GM23338 (cell line): ENCODE measurements around the gene DPYSL5. TPM values are rescaled to one million over a fixed set of nuclear protein-coding genes. Genes with fewer than 3 reads are reported as not detected.

Experiments used
- CREB1 ChIP-seq: fragments of 250-450 bp; sonication (Bioruptor Pico); IDR thresholded peaks from 2 replicates; pipeline ENCODE4 v1.5.0; 2020; ENCODE audit warnings: low read depth, mild to moderate bottlenecking, moderate library complexity
- JUNB ChIP-seq: IDR thresholded peaks from one replicate; pipeline ENCODE4 v1.6.1; 2016; ENCODE audit warnings: antibody characterized with exemption; ENCODE audit not compliant: unreplicated experiment
- NANOG ChIP-seq: IDR thresholded peaks from 2 replicates; pipeline ENCODE4 v1.6.1; 2016; ENCODE audit warnings: antibody characterized with exemption, borderline replicate concordance
- POLR2AphosphoS5 ChIP-seq: IDR thresholded peaks from 2 replicates; pipeline ENCODE4 v1.6.1; 2016; ENCODE audit warnings: antibody characterized with exemption, low read depth
- STAT1 ChIP-seq: IDR thresholded peaks from one replicate; pipeline ENCODE4 v1.6.1; 2016; ENCODE audit warnings: antibody characterized with exemption; ENCODE audit not compliant: unreplicated experiment
- ZNF114 ChIP-seq: fragments of 250-450 bp; sonication (Bioruptor Pico); IDR thresholded peaks from 2 replicates; pipeline ENCODE4 v1.5.0; 2020; ENCODE audit warnings: mild to moderate bottlenecking, moderate library complexity
- ZNF331 ChIP-seq: fragments of 250-450 bp; sonication (Bioruptor Pico); IDR thresholded peaks from 2 replicates; pipeline ENCODE4 v1.5.0; 2020; ENCODE audit warnings: low read depth, mild to moderate bottlenecking, moderate library complexity
- polyA plus RNA-seq: library from polyadenylated mRNA; unstranded; fragments of >200 nt; fragmentation: Nextera tagmentation; extraction: Ambion mirVana; gene quantifications from 2 replicates; pipeline ENCODE4 v1.2.1, GENCODE V29; 2016
- total RNA-seq: library from RNA; depleted of rRNA; stranded (reverse); fragments of >200 nt; shearing (Covaris generic); gene quantifications from 2 replicates; pipeline ENCODE4 v1.2.3, GENCODE V29; 2014
- TF ChIP-seq, protein P1 (sequence below): fragments of 250-450 bp; sonication (Bioruptor Pico); IDR thresholded peaks from 2 replicates; pipeline ENCODE4 v1.5.0; 2020; ENCODE audit warnings: mild to moderate bottlenecking, moderate library complexity
- TF ChIP-seq, protein P2 (sequence below): IDR thresholded peaks from 2 replicates; pipeline ENCODE4 v1.6.1; 2016; ENCODE audit warnings: antibody characterized with exemption
- TF ChIP-seq, protein P3 (sequence below), 2 experiments: fragments of 200-600 bp in 1 of 2; sonication (generic) in 1 of 2; conservative IDR thresholded peaks; 2 replicates each; pipeline versions ENCODE4 v1.5.1 to v1.6.1; 2016 to 2017; ENCODE audit warnings: antibody characterized with exemption in 2 of 2, low read depth in 2 of 2, mild to moderate bottlenecking in 2 of 2, moderate library complexity in 1 of 2

Gene DPYSL5
- total and polyA plus RNA-seq, 2 experiments from 2014 or later, result 3.1 to 8.1 TPM

DNA sequence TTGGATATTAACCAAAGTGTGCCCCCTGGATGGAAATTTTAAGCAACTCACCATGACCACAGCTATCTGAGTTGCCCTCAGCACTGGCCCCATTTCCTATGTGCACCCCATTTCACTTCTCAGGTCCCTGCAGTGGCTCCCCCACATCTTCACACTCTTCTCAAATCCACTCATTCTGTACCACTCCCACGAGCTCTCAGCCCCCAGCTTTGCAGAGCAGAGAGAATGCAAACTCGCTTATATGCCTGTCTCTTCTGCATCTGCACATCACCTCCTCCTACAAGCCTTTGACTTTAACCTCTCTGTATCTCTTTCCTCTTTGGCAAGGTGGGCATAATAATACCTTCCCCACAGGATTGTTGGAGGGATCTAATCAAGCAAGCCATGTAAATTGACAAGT is 46.2 kb downstream of the DPYSL5 start (continued):
- TF ChIP-seq, protein P1, sequence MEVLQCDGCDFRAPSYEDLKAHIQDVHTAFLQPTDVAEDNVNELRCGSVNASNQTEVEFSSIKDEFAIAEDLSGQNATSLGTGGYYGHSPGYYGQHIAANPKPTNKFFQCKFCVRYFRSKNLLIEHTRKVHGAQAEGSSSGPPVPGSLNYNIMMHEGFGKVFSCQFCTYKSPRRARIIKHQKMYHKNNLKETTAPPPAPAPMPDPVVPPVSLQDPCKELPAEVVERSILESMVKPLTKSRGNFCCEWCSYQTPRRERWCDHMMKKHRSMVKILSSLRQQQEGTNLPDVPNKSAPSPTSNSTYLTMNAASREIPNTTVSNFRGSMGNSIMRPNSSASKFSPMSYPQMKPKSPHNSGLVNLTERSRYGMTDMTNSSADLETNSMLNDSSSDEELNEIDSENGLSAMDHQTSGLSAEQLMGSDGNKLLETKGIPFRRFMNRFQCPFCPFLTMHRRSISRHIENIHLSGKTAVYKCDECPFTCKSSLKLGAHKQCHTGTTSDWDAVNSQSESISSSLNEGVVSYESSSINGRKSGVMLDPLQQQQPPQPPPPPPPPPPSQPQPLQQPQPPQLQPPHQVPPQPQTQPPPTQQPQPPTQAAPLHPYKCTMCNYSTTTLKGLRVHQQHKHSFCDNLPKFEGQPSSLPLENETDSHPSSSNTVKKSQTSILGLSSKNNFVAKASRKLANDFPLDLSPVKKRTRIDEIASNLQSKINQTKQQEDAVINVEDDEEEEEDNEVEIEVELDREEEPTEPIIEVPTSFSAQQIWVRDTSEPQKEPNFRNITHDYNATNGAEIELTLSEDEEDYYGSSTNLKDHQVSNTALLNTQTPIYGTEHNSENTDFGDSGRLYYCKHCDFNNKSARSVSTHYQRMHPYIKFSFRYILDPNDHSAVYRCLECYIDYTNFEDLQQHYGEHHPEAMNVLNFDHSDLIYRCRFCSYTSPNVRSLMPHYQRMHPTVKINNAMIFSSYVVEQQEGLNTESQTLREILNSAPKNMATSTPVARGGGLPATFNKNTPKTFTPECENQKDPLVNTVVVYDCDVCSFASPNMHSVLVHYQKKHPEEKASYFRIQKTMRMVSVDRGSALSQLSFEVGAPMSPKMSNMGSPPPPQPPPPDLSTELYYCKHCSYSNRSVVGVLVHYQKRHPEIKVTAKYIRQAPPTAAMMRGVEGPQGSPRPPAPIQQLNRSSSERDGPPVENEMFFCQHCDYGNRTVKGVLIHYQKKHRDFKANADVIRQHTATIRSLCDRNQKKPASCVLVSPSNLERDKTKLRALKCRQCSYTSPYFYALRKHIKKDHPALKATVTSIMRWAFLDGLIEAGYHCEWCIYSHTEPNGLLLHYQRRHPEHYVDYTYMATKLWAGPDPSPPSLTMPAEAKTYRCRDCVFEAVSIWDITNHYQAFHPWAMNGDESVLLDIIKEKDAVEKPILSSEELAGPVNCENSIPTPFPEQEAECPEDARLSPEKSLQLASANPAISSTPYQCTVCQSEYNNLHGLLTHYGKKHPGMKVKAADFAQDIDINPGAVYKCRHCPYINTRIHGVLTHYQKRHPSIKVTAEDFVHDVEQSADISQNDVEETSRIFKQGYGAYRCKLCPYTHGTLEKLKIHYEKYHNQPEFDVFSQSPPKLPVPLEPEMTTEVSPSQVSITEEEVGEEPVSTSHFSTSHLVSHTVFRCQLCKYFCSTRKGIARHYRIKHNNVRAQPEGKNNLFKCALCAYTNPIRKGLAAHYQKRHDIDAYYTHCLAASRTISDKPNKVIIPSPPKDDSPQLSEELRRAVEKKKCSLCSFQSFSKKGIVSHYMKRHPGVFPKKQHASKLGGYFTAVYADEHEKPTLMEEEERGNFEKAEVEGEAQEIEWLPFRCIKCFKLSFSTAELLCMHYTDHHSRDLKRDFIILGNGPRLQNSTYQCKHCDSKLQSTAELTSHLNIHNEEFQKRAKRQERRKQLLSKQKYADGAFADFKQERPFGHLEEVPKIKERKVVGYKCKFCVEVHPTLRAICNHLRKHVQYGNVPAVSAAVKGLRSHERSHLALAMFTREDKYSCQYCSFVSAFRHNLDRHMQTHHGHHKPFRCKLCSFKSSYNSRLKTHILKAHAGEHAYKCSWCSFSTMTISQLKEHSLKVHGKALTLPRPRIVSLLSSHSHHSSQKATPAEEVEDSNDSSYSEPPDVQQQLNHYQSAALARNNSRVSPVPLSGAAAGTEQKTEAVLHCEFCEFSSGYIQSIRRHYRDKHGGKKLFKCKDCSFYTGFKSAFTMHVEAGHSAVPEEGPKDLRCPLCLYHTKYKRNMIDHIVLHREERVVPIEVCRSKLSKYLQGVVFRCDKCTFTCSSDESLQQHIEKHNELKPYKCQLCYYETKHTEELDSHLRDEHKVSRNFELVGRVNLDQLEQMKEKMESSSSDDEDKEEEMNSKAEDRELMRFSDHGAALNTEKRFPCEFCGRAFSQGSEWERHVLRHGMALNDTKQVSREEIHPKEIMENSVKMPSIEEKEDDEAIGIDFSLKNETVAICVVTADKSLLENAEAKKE (CRISPR knock-in tag), result no peak
- TF ChIP-seq CREB1 (CRISPR knock-in tag) (no peak), NANOG (no peak), ZNF114 (no peak), POLR2AphosphoS5 (no peak), JUNB (no peak), STAT1 (no peak), ZNF331 (CRISPR knock-in tag) (no peak)
- TF ChIP-seq, protein P2, sequence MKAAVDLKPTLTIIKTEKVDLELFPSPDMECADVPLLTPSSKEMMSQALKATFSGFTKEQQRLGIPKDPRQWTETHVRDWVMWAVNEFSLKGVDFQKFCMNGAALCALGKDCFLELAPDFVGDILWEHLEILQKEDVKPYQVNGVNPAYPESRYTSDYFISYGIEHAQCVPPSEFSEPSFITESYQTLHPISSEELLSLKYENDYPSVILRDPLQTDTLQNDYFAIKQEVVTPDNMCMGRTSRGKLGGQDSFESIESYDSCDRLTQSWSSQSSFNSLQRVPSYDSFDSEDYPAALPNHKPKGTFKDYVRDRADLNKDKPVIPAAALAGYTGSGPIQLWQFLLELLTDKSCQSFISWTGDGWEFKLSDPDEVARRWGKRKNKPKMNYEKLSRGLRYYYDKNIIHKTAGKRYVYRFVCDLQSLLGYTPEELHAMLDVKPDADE, result no peak
- TF ChIP-seq, protein P3, sequence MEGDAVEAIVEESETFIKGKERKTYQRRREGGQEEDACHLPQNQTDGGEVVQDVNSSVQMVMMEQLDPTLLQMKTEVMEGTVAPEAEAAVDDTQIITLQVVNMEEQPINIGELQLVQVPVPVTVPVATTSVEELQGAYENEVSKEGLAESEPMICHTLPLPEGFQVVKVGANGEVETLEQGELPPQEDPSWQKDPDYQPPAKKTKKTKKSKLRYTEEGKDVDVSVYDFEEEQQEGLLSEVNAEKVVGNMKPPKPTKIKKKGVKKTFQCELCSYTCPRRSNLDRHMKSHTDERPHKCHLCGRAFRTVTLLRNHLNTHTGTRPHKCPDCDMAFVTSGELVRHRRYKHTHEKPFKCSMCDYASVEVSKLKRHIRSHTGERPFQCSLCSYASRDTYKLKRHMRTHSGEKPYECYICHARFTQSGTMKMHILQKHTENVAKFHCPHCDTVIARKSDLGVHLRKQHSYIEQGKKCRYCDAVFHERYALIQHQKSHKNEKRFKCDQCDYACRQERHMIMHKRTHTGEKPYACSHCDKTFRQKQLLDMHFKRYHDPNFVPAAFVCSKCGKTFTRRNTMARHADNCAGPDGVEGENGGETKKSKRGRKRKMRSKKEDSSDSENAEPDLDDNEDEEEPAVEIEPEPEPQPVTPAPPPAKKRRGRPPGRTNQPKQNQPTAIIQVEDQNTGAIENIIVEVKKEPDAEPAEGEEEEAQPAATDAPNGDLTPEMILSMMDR (conservative IDR thresholded peaks at IDR 0.05; ENCODE audit: low read depth in 2 of 2), result no peak
